ENCODE results near the gene ZNF385B.

The ZNF385B gene

GRCh38 chr2:179857236-179857635 is 4.2 kb downstream of the ZNF385B start:
- no peaks in the 10 kb centered on the region for H3K9me3 ChIP-seq (replicated peaks; ENCODE audit: insufficient read depth, low read length)
- H3K4me1 ChIP-seq (ENCODE audit: low read length) = no peaks in the 10 kb centered on the region
- no peaks in the 10 kb centered on the region for H4K20me1 ChIP-seq (ENCODE audit: insufficient read depth, low read length)
- no peak overlapping the region for H3K9ac ChIP-seq (ENCODE audit: low read length)
- no peak overlapping the region for H2AFZ ChIP-seq (ENCODE audit: low read length)
- no peak overlapping the region for H3K4me2 ChIP-seq (ENCODE audit: low read depth, low read length)
- H3K4me3 ChIP-seq (ENCODE audit: low read length) = no peak overlapping the region
- no peaks in the 10 kb centered on the region for H3K9me2 ChIP-seq (replicated peaks; ENCODE audit: insufficient read depth, low read length)
- H3K27me3 ChIP-seq (replicated peaks; ENCODE audit: insufficient read depth, low read length) = 0 out of 2 replicates have a peak, but pooled peaks cover 7% of the 10 kb centered on the region
- no peaks in the 10 kb centered on the region for H3F3A ChIP-seq (ENCODE audit: insufficient read depth, low read length)
- no peaks in the 10 kb centered on the region for H3K36me3 ChIP-seq (replicated peaks; ENCODE audit: insufficient read depth, low read length)
- TF ChIP-seq EZH2phosphoT487 (IDR thresholded peaks at IDR 0.05; ENCODE audit: low read length) (no peak), EZH2 (optimal IDR thresholded peaks at IDR 0.05; ENCODE audit: low read depth, low read length) (no peak), CTCF (IDR thresholded peaks at IDR 0.05; ENCODE audit: low read length) (no peak)
- H3K79me2 ChIP-seq (ENCODE audit: low read length) = no peaks in the 10 kb centered on the region; the same call in none of the 2 replicates
- H3K27ac ChIP-seq (ENCODE audit: low read length) = no peak overlapping the region
- no peak for DNase-seq

DNA sequence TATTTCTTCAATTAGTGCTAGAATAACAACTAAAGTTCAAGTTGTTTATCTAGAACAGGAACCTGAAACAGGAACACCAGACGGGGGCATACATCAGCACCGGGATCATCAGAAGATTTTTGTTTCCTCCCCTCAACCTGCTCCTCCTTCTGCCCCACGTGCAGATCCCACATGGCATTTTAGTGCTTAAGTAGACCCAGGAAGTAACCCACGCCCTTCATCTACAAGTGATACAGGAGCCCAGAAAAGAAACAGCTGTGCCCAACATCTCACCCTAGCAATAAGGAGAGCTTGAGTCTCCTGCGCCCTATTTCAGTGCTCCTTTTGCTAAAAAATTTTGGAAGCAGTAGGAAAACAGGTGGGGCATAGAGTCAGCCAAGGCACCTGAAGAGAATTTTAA is 5.2 kb downstream of the ZNF385B start:
- Histone ChIP-seq H4K20me1 (ENCODE audit: insufficient read depth, low read length) (no peaks in the 10 kb centered on the region), H3K79me2 (ENCODE audit: low read length) (no peaks in the 10 kb centered on the region; the same call in none of the 2 replicates), H3K36me3 (replicated peaks; ENCODE audit: insufficient read depth, low read length) (no peaks in the 10 kb centered on the region), H3K9ac (ENCODE audit: low read length) (no peak overlapping the region), H3K4me1 (ENCODE audit: low read length) (no peaks in the 10 kb centered on the region), H3K27ac (ENCODE audit: low read length) (no peak overlapping the region), H3K4me3 (ENCODE audit: low read length) (no peak overlapping the region), H3K4me2 (ENCODE audit: low read depth, low read length) (no peak overlapping the region), H3K9me3 (replicated peaks; ENCODE audit: insufficient read depth, low read length) (no peaks in the 10 kb centered on the region), H2AFZ (ENCODE audit: low read length) (no peak overlapping the region), H3F3A (ENCODE audit: insufficient read depth, low read length) (no peaks in the 10 kb centered on the region), H3K27me3 (replicated peaks; ENCODE audit: insufficient read depth, low read length) (no peaks in the 10 kb centered on the region), H3K9me2 (replicated peaks; ENCODE audit: insufficient read depth, low read length) (no peaks in the 10 kb centered on the region)
- no peak for DNase-seq
- TF ChIP-seq CTCF (IDR thresholded peaks at IDR 0.05; ENCODE audit: low read length) = no peak
- TF ChIP-seq EZH2phosphoT487 (IDR thresholded peaks at IDR 0.05; ENCODE audit: low read length) = no peak
- TF ChIP-seq EZH2 (optimal IDR thresholded peaks at IDR 0.05; ENCODE audit: low read depth, low read length) = no peak

GRCh38 chr2:179855673-179856072 is 5.7 kb downstream of the ZNF385B start:
- H2AFZ ChIP-seq (ENCODE audit: low read length) = no peak overlapping the region
- no peaks in the 10 kb centered on the region; the same call in none of the 2 replicates for H3K79me2 ChIP-seq (ENCODE audit: low read length)
- H3K4me1 ChIP-seq (ENCODE audit: low read length) = no peaks in the 10 kb centered on the region
- no peaks in the 10 kb centered on the region for H3K9me2 ChIP-seq (replicated peaks; ENCODE audit: insufficient read depth, low read length)
- TF ChIP-seq CTCF (IDR thresholded peaks at IDR 0.05; ENCODE audit: low read length) = no peak
- TF ChIP-seq EZH2 (optimal IDR thresholded peaks at IDR 0.05; ENCODE audit: low read depth, low read length) = no peak
- no peak for TF ChIP-seq EZH2phosphoT487 (IDR thresholded peaks at IDR 0.05; ENCODE audit: low read length)
- H3K36me3 ChIP-seq (replicated peaks; ENCODE audit: insufficient read depth, low read length) = no peaks in the 10 kb centered on the region
- no peak for DNase-seq
- no peak overlapping the region for H3K4me2 ChIP-seq (ENCODE audit: low read depth, low read length)
- no peak overlapping the region for H3K9ac ChIP-seq (ENCODE audit: low read length)
- H3K27me3 ChIP-seq (replicated peaks; ENCODE audit: insufficient read depth, low read length) = no peaks in the 10 kb centered on the region
- no peak overlapping the region for H3K4me3 ChIP-seq (ENCODE audit: low read length)
- no peak overlapping the region for H3K27ac ChIP-seq (ENCODE audit: low read length)
- no peaks in the 10 kb centered on the region for H3K9me3 ChIP-seq (replicated peaks; ENCODE audit: insufficient read depth, low read length)
- no peaks in the 10 kb centered on the region for H4K20me1 ChIP-seq (ENCODE audit: insufficient read depth, low read length)
- H3F3A ChIP-seq (ENCODE audit: insufficient read depth, low read length) = no peaks in the 10 kb centered on the region

Data from MM.1S (cell line).